DMS 273 (cell line): ENCODE results near the gene OR4F15.
"Not testable (repeated sequence)": the region's sequence is repeated elsewhere in the genome, so short reads cannot be mapped to it uniquely, and the experiment has no call there.

Experiments
- DNase-seq: peaks from one replicate; lab custom pipeline; 2025; ENCODE audit not compliant: unreplicated experiment; lab: John Stamatoyannopoulos, UW

The OR4F15 gene, protein sequence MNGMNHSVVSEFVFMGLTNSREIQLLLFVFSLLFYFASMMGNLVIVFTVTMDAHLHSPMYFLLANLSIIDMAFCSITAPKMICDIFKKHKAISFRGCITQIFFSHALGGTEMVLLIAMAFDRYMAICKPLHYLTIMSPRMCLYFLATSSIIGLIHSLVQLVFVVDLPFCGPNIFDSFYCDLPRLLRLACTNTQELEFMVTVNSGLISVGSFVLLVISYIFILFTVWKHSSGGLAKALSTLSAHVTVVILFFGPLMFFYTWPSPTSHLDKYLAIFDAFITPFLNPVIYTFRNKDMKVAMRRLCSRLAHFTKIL

GRCh38 chr15:101811902-101812301 is at the start of gene OR4F15:
Gene OR4F15, plus strand, starts transcription at chr15:101812202. Its CDS starts 5,985 bp downstream, at chr15:101818187.
- DNase-seq, result no peak

GRCh38 chr15:101764669-101765339 is 47.2 kb upstream of the OR4F15 start:
- not testable (repeated sequence) for DNase-seq

DNA sequence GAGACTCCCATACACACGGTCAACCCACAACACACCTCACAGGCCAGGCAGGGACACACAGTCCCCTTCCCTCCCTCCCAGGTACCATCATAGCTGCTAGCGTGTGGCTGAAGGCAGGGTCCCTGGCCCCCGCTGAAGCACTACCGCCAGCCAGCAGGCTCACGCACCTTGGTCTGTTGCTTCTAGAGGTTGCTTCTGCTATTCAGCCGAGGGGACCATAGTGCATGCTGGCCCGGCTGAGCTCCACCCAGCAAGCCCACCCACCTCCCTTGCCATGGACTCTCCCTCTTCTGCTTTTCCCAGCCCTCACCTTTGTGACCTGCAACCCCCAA is 46.7 kb upstream of the OR4F15 start:
- DNase-seq, result not testable (repeated sequence)

GRCh38 chr15:101765772-101766456 is 46.1 kb upstream of the OR4F15 start:
- DNase-seq, result no peak

GRCh38 chr15:101767083-101767640 is 44.8 kb upstream of the OR4F15 start:
- not testable (repeated sequence) for DNase-seq

- no peak for DNase-seq
Measured at GRCh38 chr15:101772921-101773320, 39.1 kb upstream of the OR4F15 start.

- DNase-seq, result peak; percentile 31
Measured at GRCh38 chr15:101773496-101774100, 38.4 kb upstream of the OR4F15 start.

- DNase-seq, result no peak
Measured at GRCh38 chr15:101775136-101775535, 36.9 kb upstream of the OR4F15 start.

DNA sequence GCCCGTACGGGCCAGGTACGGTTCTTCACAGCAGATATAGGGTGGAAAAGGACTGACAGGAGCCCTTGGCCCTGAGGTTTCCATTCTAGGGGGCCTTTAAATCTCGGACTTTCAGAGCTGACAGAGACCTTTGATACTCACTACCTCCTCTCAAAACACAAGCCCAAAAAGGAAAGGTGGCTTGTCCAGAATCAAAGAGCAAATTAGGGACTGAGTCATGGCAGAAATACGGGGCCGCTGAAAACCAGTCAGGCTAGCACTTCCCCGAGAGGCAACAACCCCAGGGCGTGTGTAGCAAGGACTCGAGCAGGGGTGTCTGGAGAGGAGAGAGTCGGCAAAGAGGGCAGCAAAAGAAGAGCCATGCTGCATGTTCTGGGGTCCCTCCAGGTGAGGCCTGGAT is 33.4 kb upstream of the OR4F15 start:
- DNase-seq, result not testable (repeated sequence)

DNA sequence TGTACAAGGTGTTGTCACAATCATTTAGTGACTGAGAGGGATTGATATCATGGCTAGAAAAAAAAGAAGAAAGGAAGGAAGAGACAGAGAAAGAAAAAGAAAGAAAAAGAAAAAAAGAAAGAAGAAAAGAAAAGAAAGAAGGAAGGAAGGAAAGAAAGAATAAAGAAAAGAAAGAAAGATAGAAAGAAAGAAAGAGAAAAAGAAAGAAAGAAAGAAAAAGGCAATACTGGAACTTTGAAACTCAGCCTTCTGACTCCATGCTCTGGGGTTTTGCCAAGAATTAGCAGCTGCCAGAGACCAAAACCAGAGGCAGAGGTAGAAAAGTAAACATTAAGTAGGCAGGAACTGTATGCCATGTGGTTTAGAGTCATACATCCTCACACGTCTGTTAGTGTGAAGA is 31.8 kb upstream of the OR4F15 start:
- peak; percentile 56 for DNase-seq

DNA sequence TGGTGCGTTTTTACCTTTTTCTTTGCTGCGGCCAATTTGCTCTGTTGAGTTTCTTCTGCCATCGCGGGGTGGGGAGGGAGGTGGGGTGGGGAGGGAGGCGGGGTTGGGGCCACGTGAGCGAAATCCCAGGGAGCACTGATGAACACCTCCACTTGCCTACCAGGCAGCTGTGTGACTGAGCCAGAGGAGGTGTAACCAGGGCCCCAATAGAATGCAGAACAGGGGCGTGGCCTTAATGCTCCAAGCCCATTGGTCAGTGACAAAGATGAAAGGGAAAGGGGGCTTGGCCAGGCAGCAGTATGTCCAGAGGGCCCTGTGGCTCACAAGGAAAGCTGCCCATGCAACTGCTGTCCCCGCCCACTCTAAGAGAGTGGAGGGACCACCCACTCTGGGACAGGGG is 30.1 kb upstream of the OR4F15 start:
- no peak for DNase-seq

DNA sequence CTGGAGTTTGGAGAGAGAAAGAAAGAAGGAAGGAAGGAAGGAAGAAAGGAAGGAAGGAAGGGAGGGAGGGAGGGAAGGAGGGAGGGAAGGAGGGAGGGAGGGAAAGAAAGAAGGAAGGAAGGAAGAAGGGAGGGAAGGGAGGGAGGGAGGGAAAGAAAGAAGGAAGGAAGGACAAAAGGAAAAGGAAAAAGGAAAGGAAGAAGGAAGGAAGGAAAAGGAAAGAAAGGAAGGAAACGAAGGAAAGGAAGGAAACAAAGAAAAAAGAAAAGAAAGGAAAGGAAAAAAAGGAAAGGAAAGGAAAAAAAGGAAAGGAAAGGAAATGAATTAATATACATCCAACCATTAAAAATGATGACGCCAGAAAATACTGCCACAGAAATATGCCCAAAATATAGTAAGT is 27.4 kb upstream of the OR4F15 start:
- DNase-seq, result no peak

DNA sequence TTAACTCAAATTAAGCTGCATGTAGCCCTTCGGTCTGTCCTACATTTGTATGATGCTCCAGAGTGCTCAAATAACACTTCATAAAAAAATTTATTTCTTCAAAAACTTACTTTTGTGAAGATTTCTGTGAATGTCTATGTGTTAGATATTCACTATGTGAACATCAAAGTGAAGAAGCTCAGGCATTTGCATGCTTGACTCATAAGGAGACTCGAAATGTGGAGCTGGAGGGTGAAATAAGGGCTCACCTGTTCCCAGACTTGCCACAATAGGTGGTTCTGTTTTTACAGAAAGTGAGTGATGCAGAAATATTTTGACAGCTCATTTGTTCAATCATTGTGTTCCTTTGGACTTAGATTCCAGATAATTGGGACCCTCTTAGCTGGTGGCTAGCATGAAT is 25.6 kb upstream of the OR4F15 start:
- DNase-seq, result not testable (repeated sequence)

DNA sequence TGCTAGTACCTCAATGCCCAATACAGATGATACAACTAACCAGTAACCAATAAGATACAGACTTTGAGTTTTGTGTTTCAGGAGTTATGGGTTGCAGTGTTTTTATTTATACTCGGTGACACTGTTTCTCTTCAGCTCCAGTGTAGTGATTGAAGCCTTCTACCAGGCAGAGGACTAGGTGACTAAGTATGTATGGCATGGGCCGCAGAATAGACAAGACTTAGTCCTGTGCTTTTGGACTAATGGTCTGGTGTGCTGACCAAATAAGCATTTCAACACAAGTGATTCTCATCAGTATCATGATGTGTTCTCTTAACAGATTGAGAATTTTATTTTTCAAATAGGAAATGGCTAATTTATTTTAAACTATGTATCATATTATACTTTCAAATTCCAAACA is 24.0 kb upstream of the OR4F15 start:
- DNase-seq, result not testable (repeated sequence)

DNA sequence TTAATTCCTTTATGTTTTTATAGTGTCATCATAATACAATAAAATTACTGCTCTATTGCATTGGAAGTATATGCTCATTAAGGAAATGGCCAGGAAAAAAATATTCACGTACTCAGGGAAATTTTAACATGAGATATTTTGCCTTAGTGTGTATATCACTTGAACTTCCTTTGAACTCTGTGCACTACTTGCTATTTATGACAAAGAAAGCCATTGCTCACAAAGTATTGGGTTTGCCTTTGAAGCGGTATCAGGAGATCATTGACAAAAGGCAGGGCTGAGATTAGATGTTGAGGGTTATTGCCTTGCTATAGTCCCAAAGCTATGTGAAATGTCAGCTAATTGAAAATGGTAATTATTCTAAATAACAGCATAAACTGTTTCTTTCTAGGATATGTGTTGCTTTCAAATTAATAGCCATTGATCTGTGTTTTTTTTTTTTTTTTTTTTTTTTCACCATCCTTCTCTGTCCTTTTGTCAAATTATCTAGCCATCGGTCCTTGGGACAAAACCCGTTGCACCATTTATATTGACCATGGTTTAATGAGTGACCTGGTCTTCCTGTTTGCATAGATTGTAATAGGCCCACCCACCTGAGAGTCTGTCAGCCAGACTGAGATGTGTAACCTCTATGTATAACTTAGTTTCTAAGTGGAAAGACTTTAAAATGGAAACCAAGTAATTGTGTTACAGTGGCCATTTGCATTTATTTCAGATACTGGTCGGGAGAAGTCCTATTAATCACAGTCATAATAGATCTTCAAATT is 23.3 kb upstream of the OR4F15 start:
- DNase-seq, result not testable (repeated sequence)

GRCh38 chr15:101790748-101791147 is 21.3 kb upstream of the OR4F15 start:
- not testable (repeated sequence) for DNase-seq

- not testable (repeated sequence) for DNase-seq
Measured at GRCh38 chr15:101793981-101794380, 18.0 kb upstream of the OR4F15 start.

- DNase-seq, result no peak
Measured at GRCh38 chr15:101795455-101795854, 16.5 kb upstream of the OR4F15 start.

GRCh38 chr15:101799665-101800064 is 12.3 kb upstream of the OR4F15 start:
- no peak for DNase-seq

DNA sequence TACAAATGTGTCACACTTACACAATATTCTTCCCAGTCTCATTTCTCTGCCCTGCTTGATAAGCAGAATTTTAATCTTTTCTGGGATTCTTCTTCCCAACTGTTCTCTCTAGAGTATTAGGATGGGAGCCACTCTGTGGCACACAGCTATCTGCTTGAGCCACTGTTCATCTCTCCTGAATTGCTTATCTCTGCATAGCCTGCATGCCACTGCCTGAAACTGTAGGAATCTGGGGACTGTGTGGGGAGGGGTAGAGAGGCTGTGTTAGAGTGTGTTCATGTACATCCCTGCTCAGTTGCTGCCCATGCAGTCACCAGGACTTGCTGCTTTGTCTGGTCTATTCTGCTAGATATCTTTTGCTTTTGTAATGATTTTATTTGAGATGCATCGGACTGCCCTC is 11.0 kb upstream of the OR4F15 start:
- DNase-seq, result no peak

DNA sequence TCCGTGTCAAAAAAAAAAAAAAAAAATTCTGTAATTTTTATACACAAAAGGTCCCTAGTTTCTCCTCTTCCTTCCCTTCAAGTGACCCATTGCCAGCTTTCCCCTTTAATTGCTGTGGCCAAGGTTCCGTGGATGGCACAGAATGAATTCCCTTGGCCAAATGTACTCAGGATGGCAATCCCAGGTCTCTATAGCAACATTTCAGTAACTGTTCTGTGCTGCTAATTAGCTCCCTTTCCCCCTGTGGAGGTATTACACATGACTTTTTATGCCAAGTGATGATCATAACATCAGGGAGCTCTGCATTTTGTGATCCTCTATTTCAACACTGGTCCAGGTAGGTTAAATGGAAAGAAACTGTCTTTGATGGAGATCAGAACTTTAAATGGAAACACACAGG is 8.8 kb upstream of the OR4F15 start, which contains the start of gene OR4F6:
TSS of gene OR4F6 (plus strand) at position 301 of the 400 bp plus-strand sequence. CDS start 2,211 bp downstream, outside the sequence.
- DNase-seq, result no peak
